HG02870 (cell line): ENCODE measurements around the gene CSNK1A1L.
"Not testable (repeated sequence)": the region's sequence is repeated elsewhere in the genome, so short reads cannot be mapped to it uniquely, and the experiment has no call there.

ENCODE experiments used
- ATAC-seq: cut with Tn5 transposase; IDR thresholded peaks from one replicate; pipeline ENCODE4 v1.9.1; 2021; ENCODE audit warnings: mild to moderate bottlenecking, moderate library complexity; ENCODE audit not compliant: unreplicated experiment

CSNK1A1L gene

DNA sequence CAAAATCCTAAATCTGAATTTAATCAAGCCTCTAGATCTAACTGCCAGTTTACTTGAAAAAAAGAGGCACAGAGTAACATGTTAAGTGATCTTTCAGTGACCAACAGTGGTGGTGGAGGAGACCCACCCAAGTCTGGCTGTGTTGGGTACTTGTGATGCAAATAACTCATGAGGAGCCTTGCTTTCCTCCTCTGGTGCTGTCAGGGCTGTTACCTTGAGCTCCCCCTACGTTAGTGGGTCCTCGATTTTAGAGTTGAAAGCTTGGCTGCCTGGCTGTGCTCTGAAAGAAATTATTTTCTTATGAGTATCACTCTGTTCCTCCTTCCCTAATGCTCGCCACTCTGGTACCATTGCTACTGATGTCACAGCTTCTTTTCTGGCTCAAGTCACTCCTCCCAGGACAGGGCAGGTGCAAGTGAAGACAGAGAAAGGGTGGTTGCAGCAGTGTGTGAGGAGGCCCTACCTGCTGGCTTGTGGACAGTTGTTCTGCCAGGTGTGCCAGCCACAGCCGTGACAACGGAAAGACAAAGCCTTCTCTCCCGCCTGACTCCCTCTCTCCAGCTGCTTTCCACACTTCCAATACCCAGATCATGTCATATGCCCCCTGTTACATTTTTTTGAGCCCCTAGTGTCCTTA is 39.5 kb downstream of the CSNK1A1L start:
- ATAC-seq, result no peak

DNA sequence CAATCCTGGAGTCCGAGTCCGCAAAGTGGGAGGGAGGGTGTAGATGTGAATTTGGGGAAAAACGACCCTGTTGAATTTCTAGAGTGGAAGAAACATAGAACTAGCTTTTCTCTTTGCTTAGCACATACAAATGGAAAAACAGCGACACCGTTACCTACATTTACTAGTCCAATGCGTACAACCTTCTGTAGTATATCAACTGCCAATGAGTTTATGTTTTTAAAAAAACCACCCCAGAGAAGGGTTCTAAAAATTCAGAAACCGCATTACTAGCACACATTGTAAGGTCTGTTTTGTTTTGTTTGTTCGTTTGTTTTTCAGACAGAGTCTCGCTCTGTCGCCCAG is 45.6 kb downstream of the CSNK1A1L start:
- ATAC-seq, result peak; percentile 19

DNA sequence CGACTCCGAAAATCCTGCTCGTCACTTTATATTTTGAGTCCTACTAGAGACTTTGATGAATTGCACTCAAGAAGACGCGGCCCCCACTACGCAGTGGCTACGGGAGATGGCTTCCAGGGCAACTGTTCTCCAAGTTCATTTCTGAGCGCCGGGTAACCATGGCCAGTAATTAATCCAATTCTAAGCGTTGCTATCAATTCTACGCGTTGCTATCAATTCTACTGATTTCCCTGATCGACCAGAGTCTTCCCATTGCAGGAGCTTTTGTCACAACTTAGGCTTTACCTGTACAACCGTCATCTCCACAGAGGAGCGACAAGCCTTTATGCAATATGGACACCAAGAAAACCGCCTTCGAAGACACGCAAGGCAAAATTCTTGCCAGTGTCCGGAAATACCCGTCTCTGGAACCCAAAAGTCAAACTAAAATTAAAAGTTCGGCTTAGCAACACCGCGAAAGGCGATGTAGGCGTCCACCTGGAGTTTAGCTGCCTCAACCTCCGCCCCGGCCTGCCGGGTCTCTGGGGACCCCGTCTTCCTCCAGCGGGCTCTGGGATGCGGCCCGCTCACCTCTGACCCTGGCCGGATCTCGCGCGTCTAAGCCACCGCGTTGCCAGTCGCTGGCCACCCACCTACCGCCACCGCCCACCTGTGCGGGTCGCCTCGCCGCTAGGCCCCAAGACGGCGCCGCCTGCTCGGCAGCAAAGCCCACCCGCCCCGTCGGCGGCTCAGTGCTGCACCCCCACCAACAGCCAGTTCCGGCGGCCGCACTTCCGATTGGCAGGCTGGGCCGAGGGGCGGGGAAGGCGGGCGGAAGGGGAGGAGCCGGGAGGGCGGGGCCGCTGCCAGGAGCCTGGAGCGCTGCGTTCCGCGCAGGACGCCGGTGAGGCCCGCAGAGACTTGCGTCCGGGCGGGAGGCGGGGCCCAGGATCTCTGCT is 46.3 kb downstream of the CSNK1A1L start, which contains the start of gene SUPT20H:
Gene SUPT20H (minus strand): TSS at position 779 of the 938 bp plus-strand sequence. CDS start 8,198 bp downstream, outside the sequence.
- ATAC-seq, result peak; percentile 95

- ATAC-seq, result not testable (repeated sequence)
These were observed 49.2 kb downstream of the CSNK1A1L start for GRCh38 chr13:37056228-37056627.
